Measurements from ENCODE around the gene CYP39A1. TPM values are rescaled to one million over a fixed set of nuclear protein-coding genes. Genes with fewer than 3 reads are reported as not detected.

Gene CYP39A1
- total and polyA plus RNA-seq, 2 of the 13 experiments (the other 11 are each of a cell fraction or from before 2014, with no cell fraction given): 0.13 TPM; not detected in 1

DNA sequence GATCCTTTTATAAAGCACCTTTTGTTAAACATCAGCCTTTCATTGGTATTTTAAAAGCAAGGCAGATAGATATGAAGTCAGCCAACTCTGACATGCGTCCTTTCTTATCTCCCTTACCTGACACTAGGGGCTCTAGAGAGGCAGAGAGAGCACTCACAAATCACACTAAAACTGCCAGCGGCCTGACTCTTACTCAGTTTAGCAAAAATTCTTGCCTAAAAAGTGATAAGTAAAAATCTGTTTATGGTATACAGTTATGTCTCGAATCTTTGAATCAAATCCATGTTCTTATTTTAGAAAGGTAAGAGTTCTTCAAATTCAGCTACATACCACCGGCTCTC, 24.7 kb upstream of the CYP39A1 start (continued):
- TF ChIP-seq, protein P1, sequence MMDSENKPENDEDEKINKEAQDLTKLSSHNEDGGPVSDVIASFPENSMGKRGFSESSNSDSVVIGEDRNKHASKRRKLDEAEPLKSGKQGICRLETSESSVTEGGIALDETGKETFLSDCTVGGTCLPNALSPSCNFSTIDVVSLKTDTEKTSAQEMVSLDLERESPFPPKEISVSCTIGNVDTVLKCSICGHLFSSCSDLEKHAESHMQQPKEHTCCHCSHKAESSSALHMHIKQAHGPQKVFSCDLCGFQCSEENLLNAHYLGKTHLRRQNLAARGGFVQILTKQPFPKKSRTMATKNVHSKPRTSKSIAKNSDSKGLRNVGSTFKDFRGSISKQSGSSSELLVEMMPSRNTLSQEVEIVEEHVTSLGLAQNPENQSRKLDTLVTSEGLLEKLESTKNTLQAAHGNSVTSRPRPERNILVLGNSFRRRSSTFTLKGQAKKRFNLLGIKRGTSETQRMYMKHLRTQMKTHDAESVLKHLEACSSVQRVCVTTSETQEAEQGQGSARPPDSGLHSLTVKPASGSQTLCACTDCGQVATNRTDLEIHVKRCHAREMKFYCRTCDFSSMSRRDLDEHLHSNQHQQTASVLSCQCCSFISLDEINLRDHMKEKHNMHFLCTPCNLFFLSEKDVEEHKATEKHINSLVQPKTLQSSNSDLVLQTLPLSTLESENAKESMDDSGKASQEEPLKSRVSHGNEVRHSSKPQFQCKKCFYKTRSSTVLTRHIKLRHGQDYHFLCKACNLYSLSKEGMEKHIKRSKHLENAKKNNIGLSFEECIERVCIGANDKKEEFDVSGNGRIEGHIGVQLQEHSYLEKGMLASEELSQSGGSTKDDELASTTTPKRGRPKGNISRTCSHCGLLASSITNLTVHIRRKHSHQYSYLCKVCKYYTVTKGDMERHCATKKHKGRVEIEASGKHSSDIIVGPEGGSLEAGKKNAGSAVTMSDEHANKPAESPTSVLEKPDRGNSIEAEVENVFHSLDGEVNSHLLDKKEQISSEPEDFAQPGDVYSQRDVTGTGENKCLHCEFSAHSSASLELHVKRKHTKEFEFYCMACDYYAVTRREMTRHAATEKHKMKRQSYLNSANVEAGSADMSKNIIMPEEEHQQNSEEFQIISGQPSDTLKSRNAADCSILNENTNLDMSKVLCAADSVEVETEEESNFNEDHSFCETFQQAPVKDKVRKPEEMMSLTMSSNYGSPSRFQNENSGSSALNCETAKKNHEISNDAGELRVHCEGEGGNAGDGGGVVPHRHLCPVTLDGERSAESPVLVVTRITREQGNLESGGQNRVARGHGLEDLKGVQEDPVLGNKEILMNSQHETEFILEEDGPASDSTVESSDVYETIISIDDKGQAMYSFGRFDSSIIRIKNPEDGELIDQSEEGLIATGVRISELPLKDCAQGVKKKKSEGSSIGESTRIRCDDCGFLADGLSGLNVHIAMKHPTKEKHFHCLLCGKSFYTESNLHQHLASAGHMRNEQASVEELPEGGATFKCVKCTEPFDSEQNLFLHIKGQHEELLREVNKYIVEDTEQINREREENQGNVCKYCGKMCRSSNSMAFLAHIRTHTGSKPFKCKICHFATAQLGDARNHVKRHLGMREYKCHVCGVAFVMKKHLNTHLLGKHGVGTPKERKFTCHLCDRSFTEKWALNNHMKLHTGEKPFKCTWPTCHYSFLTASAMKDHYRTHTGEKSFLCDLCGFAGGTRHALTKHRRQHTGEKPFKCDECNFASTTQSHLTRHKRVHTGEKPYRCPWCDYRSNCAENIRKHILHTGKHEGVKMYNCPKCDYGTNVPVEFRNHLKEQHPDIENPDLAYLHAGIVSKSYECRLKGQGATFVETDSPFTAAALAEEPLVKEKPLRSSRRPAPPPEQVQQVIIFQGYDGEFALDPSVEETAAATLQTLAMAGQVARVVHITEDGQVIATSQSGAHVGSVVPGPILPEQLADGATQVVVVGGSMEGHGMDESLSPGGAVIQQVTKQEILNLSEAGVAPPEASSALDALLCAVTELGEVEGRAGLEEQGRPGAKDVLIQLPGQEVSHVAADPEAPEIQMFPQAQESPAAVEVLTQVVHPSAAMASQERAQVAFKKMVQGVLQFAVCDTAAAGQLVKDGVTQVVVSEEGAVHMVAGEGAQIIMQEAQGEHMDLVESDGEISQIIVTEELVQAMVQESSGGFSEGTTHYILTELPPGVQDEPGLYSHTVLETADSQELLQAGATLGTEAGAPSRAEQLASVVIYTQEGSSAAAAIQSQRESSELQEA (CRISPR knock-in tag; IDR thresholded peaks at IDR 0.05; ENCODE audit: not compliant biosample characterization): no peak
- TF ChIP-seq STAG1 (CRISPR knock-in tag; IDR thresholded peaks at IDR 0.05): peak; percentile 35; the same call in 1 of the 2 replicates
- no peak for TF ChIP-seq ZNF879 (CRISPR knock-in tag; IDR thresholded peaks at IDR 0.05)
- TF ChIP-seq, protein P2, sequence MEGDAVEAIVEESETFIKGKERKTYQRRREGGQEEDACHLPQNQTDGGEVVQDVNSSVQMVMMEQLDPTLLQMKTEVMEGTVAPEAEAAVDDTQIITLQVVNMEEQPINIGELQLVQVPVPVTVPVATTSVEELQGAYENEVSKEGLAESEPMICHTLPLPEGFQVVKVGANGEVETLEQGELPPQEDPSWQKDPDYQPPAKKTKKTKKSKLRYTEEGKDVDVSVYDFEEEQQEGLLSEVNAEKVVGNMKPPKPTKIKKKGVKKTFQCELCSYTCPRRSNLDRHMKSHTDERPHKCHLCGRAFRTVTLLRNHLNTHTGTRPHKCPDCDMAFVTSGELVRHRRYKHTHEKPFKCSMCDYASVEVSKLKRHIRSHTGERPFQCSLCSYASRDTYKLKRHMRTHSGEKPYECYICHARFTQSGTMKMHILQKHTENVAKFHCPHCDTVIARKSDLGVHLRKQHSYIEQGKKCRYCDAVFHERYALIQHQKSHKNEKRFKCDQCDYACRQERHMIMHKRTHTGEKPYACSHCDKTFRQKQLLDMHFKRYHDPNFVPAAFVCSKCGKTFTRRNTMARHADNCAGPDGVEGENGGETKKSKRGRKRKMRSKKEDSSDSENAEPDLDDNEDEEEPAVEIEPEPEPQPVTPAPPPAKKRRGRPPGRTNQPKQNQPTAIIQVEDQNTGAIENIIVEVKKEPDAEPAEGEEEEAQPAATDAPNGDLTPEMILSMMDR (CRISPR knock-in tag; IDR thresholded peaks at IDR 0.05): peak; percentile 33

All from HepG2 (cell line).